Activated T-cell treated with anti-CD3 and anti-CD28 coated beads for 48 hours (primary cell): ENCODE results near the gene PACS2.

ENCODE experiments used
- DNase-seq: peaks from one replicate; pipeline ENCODE4 v3.0.0-alpha.2; 2020; ENCODE audit warnings: low read depth

The PACS2 gene

GRCh38 chr14:105369653-105370040, 55.1 kb downstream of the PACS2 start:
- no peak for DNase-seq

GRCh38 chr14:105374389-105374788, 59.8 kb downstream of the PACS2 start:
- no peak for DNase-seq

GRCh38 chr14:105375635-105376057, 61.1 kb downstream of the PACS2 start:
- peak; percentile 50 for DNase-seq

- no peak for DNase-seq
Measured at GRCh38 chr14:105376521-105377440, 62.2 kb downstream of the PACS2 start.

GRCh38 chr14:105377555-105378182, 63.1 kb downstream of the PACS2 start:
- DNase-seq = no peak

GRCh38 chr14:105378199-105378598, 63.7 kb downstream of the PACS2 start:
- DNase-seq = no peak

- DNase-seq = no peak
Measured at GRCh38 chr14:105378873-105379685, 64.5 kb downstream of the PACS2 start.

GRCh38 chr14:105379946-105380345, 65.4 kb downstream of the PACS2 start:
- no peak for DNase-seq

GRCh38 chr14:105380756-105381155, 66.2 kb downstream of the PACS2 start:
- DNase-seq = no peak

GRCh38 chr14:105381446-105382342, 67.1 kb downstream of the PACS2 start:
- DNase-seq = no peak

GRCh38 chr14:105382343-105383082, 68.0 kb downstream of the PACS2 start:
- DNase-seq = no peak

- DNase-seq = no peak
Measured at GRCh38 chr14:105383083-105383730, 68.7 kb downstream of the PACS2 start.

- DNase-seq = no peak
Measured at GRCh38 chr14:105384041-105384557, 69.6 kb downstream of the PACS2 start.

GRCh38 chr14:105384605-105385321, 70.2 kb downstream of the PACS2 start:
- no peak for DNase-seq

GRCh38 chr14:105385322-105385637, 70.7 kb downstream of the PACS2 start:
- no peak for DNase-seq

GRCh38 chr14:105385698-105386365, 71.3 kb downstream of the PACS2 start:
- DNase-seq = no peak

GRCh38 chr14:105386581-105387529, 72.3 kb downstream of the PACS2 start:
- DNase-seq = no peak

GRCh38 chr14:105387530-105387922, 73.0 kb downstream of the PACS2 start:
- DNase-seq = no peak
